HG02852 (cell line): ENCODE results near the gene CCSER1.
"Not testable (repeated sequence)": the region's sequence is repeated elsewhere in the genome, so short reads cannot be mapped to it uniquely, and the experiment has no call there.

Experiments used
- ATAC-seq: cut with Tn5 transposase; IDR thresholded peaks from one replicate; pipeline ENCODE4 v1.9.1; 2021; ENCODE audit warnings: mild to moderate bottlenecking, moderate library complexity; ENCODE audit not compliant: unreplicated experiment

CCSER1 gene

DNA sequence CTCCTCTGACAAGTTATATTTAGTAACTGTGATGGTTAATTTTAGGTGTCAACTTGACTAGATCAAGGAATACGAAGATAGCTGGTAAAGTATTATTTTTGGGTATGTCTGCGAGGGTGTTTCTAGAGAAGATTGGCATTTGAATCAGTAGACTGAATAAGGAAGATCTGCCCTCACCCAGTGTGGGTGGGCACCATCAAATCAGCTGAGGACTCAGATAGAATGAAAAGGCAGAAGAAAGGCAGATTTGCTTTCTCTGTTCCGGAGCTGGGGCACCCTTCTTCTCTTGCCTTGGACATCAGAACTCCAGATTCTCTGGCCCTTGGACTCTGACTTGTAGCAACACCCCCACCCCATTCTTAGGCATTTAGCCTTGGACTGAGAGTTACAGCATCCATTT lies 981.6 kb downstream of the CCSER1 start:
- no peak for ATAC-seq

DNA sequence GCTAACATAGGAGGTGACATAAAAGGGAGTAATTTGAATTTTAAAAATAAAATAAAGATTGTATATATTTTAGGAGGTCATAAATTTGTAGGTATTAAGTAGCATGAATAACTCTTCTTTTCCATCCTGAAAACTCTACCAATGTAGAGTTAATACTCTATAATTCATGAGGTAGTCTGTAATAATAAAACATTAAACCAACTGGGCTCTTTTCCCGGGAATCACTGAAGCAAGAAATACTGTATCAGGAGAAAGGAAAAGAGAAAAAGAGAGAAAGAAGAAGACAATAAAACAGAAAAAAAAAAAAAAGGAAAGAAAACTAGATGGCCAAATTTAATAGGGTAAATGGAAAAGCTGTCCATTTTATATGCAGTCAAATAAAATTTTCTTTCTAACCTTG lies 984.4 kb downstream of the CCSER1 start:
- no peak for ATAC-seq

DNA sequence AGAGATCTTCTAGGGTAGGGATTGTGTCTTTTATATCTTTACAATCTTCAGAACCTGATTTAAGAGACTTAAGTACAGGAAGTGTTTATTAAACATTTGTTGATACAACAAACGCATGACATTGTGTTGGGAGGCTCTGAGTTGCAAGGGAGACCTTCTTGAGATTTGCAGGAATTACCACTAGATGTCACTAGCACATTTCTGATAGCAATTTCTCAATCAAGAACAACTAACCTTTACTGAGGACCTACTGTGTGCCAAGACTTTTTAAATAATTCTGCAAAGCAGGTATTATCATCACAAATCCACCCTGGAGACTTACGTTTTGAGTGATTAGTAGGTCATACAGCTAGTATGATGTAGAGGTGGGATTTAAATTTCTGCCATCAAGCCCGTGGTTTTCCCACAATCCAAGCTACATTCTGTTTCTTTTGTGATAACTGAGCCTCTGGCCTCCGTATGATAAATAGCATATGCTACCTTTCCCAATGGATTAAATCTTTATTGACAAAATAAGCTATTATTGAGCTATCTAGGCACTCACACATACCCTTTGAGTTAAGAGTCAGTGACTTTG lies 986.0 kb downstream of the CCSER1 start:
- no peak for ATAC-seq

DNA sequence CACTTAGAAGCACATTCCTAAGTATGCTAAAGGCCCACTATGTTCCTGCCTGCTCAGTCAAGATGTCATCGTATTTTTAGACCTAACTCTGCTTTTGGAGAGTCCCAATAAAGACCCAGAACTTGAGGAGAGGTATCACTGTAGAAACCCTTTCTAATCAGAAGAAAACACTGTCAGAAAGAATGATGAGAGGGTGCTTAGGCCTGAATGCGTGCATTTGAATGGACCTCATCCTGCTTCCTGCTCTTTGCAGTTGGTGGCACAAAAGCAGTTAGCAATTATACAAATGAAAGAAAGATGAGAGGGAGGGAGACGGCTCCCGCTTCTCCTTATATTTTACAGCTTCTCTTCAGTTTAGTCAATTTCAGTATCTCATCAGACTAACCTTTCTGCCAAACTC lies 987.2 kb downstream of the CCSER1 start:
- ATAC-seq = no peak

DNA sequence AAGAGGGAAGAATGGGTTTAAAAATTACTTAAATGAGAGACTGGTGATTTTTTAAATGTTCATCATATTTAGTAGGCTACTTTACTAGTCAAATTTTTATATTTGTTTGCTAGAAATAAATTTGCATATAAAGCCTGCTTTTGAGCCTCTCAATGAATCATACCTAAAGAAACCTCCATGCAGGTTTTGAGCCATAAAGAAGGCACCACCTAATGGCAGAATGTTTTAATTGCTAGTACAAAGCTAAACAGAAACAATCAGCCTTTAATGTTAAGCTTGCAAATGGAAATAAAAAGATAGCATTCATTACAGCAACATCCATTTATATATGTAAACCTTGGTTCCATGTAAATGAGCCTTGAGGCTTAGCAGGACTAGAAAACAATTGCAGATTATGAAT lies 989.7 kb downstream of the CCSER1 start:
- no peak for ATAC-seq

DNA sequence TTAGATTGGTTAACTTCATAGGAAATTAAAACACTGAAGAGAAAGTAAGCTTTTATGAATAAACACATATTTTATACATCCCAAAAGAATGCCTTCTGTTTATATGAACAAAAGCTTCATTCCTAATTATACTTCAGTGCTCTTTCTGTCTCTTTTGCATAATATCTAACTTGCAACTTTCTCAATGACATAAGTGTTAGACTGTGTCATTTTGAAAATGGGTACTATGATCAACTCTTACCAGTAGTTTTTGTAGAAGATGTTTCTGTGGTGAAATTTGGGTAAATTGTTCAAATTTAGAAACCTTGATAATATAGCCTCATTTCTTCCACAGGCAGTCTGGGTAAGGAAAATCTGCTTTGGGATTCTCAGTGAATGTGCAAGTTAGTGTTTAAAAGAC lies 991.4 kb downstream of the CCSER1 start:
- no peak for ATAC-seq

DNA sequence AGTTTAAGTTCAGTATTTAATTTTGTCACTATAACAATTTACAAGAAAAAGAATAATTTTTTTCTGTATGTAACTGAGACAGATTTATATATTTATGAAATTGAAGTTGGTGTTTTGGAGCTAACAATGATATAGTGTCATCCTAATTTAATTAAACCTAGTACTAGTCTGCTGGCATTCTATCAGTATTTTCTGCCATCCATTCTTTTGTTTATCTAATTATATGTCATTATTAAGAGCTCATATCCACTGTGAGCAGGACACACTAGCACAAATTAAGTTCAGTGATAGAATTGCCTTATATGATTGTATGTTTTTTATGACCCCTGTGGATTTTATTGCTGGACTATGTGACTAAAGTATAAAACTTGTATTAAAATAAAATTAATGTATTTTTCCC lies 996.5 kb downstream of the CCSER1 start:
- ATAC-seq = no peak

DNA sequence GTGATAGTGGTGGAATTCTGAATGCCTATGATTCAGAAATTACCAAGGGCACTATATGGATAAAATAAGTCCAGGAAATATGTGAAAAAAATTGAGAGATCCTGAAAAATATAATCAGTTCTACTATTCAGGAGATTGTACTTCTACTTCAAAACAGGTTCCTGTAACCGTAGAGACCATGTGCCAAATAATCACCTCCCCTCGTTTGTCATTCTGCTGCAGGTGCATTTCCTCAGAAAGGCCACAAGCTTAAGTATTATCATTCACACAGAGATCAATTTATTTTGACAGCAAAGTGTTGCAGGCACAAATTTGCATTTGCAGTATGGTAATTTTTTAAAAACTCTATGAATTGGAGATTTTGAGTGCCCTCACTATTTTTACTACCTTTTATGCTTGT lies 1000.0 kb downstream of the CCSER1 start:
- no peak for ATAC-seq

DNA sequence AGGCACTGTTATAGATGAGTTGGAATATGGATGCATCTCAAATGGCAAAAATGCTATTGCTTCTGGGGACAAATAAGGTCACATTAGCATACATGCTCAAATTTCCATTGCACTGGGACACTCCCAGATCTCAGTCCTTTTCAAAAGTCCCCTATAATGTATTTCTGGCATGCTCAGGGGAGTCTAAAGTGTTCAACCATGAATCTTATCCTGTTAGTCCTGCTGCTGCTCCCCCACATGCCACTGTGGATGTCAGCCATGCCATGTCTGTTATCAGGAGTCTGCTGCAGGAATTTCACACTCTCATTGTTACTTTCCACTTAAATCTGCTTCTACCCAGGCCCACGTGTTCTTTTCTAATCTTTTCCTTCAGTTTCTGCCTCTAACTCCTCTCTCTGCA lies 1000.6 kb downstream of the CCSER1 start:
- no peak for ATAC-seq

DNA sequence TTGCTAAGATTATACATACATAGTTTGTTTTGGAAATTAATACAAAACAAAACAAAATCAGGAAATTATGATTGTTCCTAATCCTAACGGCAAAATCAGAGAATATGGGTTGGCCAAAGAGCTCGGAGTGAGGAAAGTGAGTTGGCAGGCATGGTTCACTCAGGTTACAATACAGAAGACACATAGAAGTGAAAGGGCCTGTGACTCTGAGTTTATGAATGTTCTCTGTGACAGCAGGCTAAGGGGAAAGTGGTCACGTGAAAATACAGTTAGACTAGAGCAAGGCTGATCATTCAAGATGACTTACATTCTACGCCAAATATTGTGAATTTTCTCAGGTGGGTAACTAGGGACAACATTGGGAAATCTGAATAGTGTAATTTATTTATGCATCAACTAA lies 1001.3 kb downstream of the CCSER1 start:
- no peak for ATAC-seq

DNA sequence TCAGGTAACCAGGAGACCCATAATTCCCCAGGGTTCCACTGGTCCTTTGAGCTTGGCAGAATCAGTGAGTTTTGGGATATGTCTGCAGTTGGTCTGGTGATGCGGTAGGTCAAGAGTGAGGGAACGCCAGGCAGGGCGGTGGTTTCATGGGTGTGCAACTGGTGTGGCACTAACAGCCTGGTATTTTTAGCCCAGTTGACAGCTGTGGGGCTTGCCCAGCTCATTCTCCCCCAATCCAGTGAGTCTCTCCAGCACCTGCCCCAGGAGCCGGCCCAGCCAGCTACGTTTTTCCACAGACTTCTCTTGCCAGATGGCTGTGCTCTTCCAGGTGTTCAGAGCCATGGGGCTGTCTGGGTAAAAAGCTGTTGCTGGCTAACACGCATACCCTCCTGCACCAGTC lies 1019.9 kb downstream of the CCSER1 start:
- ATAC-seq = no peak

DNA sequence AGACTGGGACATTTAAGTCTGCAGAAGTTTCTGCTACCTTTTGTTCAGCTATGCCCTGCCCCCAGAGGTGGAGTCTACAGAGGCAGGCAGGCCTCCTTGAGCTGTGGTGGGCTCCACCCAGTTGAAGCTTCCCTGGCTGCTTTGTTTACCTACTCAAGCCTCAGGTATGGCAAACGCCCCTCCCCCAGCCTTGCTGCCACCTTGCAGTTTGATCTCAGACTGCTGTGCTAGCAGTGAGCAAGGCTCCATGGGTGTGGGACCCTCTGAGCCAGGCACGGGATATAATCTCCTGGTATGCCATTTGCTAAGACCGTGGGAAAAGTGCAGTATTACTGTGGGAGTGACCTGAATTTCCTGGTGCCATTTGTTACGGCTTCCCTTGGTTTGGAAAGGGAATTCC lies 1026.8 kb downstream of the CCSER1 start:
- ATAC-seq = not testable (repeated sequence)

DNA sequence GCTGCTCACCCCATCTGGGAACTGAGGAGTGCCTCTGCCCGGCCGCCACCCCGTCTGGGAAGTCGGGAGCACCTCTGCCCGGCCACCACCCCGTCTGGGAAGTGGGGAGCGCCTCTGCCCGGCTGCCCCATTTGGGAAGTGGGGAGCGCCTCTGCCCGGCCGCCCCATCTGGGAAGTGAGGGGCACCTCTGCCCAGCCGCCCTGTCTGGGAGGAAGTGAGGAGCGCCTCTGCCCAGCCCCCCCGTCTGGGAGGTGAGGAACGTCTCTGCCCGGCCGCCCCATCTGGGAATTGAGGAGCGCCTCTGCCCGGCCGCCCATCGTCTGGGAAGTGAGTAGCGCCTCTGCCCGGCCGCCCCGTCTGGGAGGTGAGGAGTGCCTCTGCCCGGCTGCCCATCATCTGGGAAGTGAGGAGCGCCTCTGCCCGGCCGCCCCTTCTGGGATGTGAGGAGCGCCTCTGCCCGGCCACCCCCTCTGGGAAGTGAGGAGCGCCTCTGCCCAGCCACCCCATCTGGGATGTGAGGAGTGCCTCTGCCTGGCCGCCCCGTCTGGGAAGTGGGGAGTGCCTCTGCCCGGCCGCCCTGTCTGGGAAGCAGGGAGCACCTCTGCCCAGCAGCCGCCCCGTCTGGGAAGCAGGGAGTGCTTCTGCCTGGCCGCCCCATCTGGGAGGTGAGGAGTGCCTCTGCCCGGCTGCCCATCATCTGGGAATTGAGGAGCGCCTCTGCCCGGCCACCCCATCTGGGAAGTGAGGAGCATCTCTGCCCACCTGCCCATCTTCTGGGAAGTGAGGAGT lies 1040.9 kb downstream of the CCSER1 start:
- ATAC-seq = not testable (repeated sequence)

DNA sequence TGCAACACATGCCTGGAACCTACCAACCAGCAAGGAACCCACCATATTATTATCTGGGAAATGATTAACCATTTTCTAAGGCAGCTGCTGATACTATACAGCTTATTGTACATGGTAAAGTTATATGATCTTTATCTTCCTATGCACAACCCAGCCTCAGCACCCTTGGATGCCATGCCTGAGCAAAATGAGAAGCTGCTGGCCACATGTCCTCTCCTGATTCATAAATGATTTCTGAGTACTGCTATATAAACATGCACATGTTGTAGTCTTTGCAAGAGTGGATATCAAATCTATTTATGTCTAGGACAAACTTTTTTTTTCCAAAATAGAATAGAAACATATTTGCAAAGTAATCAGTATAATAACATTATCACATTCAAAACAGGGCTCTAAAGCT lies 1043.6 kb downstream of the CCSER1 start:
- ATAC-seq = no peak

DNA sequence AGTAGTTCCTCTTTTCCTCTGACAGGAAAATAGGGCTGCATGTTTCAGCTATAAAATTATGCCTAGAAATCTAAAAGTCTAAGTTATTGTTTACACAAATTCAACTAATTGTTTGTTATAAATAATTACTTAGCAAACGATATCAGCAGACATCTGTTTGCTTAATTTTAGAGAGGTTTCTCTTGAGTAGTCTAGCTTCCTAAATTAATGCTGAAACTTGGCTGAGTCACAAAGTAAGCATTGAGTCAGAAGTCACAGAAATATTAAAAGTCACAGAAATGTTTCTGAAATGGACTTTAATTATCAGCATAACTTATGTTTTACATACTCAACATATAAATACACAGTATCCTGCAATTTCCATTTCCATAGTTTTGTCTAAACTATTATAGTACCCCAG lies 1044.0 kb downstream of the CCSER1 start:
- ATAC-seq = no peak

DNA sequence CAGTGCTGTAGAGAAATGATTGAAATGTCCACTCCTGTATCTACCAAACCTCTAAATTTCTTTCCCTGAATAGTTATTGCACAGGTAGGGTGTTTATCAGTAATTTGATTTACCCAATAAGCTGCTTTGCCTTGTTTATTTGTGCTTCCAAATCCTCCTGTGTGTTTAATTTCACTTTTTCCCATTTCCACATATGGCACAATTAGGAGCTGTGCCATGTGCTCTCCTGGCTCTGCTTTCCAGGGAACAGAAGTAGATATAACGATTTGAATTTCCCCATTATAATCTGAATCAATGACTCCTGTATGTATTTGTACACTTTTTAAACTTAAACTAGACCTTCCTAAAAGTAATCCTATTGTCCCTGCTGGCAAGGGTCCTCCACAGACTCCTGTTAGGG lies 1057.9 kb downstream of the CCSER1 start:
- not testable (repeated sequence) for ATAC-seq

DNA sequence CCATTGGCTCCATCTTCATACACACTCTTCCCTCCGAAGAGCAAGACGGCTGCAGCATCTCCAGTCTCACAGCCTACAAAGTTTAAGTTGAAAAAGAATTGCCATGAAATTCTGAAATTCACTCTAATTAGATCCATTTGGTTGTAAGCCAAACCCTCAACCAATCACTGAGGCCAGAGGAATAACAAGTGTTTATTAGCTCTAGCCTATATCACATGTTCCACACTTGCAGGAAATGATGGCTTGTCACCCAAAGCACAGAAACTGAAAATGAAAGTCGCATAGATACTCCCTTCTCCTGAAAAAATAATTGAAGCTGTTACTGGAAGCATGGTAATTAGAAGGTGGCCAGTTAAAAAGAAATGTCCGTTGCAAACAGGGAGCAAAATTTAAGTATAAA lies 1071.8 kb downstream of the CCSER1 start:
- ATAC-seq = peak; percentile 67

DNA sequence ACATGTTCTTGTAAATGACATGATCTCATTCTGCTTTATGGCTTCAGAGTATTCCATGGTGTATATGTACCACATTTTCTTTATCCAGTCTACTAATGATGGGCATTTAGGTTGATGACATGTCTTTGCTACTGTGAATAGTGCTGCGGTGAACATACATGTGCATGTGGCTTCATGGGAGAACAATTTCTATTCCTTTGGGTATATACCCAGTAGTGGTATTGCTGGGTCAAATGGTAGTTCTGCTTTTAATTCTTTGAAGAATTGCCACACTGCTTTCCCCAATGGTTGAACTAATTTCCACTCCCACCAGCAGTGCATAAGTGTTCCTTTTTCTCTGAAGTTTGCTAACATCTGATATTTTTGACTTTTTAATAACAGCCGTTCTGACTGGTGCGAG lies 1080.3 kb downstream of the CCSER1 start:
- ATAC-seq = no peak

DNA sequence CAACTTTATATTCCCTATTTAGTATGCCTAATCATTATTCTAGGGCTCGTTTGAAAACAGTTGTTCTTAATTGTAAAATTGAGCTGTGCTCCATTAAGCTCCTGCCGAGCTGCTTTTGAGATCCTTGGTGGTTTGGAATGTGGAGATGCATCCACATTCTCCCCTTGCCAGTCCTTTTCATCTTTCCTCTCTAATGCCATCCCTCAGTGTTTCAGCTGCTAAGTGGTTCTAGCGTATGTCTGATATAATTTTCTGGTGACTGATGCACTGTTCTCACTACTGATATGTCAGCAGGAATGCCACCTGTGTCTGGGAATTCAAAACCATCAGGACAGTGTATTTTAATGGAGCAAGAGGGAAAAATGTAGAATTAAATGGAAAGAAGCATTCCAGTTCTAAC lies 1085.0 kb downstream of the CCSER1 start:
- no peak for ATAC-seq

DNA sequence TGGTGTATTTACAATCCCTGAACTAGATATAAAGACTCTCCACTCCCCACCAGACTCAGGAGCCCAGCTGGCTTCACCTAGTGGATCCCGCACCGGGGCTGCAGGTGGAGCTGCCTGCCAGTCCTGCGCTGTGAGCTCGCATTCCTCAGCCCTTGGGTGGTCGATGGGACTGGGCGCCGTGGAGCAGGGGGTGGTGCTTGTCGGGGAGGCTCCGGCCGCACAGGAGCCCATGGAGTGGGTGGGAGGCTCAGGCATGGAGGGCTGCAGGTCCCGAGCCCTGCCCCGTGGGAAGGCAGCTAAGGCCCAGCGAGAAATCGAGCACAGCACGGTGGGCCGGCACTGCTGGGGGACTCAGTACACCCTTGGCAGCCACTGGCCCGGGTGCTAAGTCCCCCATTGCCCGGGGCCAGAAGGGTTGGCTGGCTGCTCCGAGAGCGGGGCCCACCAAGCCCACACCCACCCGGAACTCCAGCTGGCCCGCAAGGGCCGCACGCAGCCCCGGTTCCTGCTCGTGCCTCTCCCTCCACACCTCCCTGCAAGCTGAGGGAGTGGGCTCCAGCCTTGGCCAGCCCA lies 1090.7 kb downstream of the CCSER1 start:
- ATAC-seq = not testable (repeated sequence)

DNA sequence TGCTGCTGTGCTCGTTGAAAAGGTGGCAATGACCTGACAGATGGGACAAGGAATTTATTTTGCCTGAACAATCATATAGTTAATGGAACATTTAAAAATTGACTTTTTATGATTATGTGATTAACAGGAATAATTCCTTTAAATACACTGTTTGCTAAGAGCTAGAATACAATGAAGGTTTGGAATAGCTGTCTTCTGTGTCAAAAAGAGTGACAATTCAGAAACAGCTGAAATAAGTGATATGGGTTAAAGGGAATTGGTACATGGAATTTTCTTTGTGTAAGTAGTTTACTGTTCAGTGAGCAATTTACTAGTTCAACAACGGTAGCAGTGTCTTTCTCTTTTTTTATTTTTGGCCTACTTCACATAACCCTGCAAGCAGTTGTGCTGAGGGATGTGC lies 1093.1 kb downstream of the CCSER1 start:
- no peak for ATAC-seq

DNA sequence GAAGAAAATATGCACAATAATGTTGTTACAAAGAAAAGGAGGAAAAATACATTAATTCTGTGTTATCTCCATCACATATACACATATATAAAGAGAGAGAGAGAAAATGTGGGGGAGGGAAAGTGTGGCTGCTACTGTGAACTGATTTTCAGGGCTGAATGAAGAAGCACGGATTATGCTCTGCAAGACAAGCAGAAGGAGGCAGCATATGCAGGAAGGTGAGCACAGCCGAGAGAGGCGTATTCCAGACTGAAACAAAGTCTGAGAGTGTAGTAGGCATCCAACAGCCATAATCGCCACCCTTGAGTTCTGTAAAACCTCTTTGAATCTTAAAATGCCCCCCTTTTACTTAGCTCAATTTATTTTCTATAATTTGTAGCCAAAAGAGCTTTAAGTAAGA lies 1094.8 kb downstream of the CCSER1 start:
- ATAC-seq = no peak

DNA sequence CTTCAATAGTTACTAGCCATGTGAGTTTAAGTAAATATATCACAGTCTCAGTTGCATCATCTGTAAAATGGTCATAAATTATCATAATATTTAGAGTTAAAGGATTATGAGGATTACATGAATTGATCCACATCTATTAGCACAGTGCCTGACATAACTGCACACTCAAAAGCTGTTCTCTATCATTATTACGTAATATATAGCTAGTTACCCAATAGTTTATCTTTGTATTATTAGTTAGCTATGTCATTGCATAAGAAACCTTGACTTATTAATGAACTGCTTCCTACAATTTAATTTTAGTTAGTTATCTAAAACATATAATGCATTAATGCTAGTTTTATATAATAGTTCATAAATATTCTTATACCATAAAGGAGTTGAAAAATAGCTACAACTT lies 1099.7 kb downstream of the CCSER1 start:
- ATAC-seq = no peak
